ENCODE data around the gene TTC39C. TPM values are rescaled to one million over a fixed set of nuclear protein-coding genes. Genes with fewer than 3 reads are reported as not detected.

TTC39C gene
- total and polyA plus RNA-seq, 12 donors: 3.5 to 8.1 (median 5.2) TPM

GRCh38 chr18:24054130-24054529 lies 39.6 kb downstream of the TTC39C start:
- peaks cover 0 to 5% (median 0%) of the 10 kb centered on the region in 11 donors for H3K9me3 ChIP-seq
- 79 to 85% methylated on average over 4 of the region's 4 CpGs for WGBS, 2 donors
- H3K27me3 ChIP-seq: no peaks in the 10 kb centered on the region
- no peak overlapping the region for H3K27ac ChIP-seq
- intact Hi-C loops (cut with DNase I): no loop called here
- ATAC-seq (peak in 1 of 8 donors; percentile 42), DNase-seq (no peak)
- H3K36me3 ChIP-seq: no peaks in the 10 kb centered on the region
- H3K4me3 ChIP-seq: no peak overlapping the region
- no peak for TF ChIP-seq CTCF (IDR thresholded peaks at IDR 0.05)
- H3K4me1 ChIP-seq: peaks cover 0 to 29% (median 0%) of the 10 kb centered on the region in 9 donors

- Histone ChIP-seq H3K27me3 (no peaks in the 10 kb centered on the region), H3K9me3 (peaks cover 0 to 5% (median 0%) of the 10 kb centered on the region in 11 donors), H3K27ac (no peak overlapping the region), H3K4me1 (peaks cover 0 to 29% (median 0%) of the 10 kb centered on the region in 9 donors), H3K36me3 (no peaks in the 10 kb centered on the region), H3K4me3 (no peak overlapping the region)
- TF ChIP-seq CTCF (IDR thresholded peaks at IDR 0.05): no peak
- WGBS, 2 donors: 74 to 76% methylated on average over 3 of the region's 3 CpGs
- no peak for DNase-seq
- intact Hi-C loops (cut with DNase I): no loop called here
- ATAC-seq: no peak
Measured at GRCh38 chr18:24055009-24055804, 40.7 kb downstream of the TTC39C start.

GRCh38 chr18:24055878-24056277 lies 41.3 kb downstream of the TTC39C start:
- no peaks in the 10 kb centered on the region for H3K27me3 ChIP-seq
- WGBS, 2 donors: 61 to 62% methylated on average over 2 of the region's 2 CpGs
- H3K36me3 ChIP-seq: no peaks in the 10 kb centered on the region
- H3K9me3 ChIP-seq: peaks cover 0 to 5% (median 0%) of the 10 kb centered on the region in 11 donors
- intact Hi-C loops (cut with DNase I): no loop called here
- H3K4me1 ChIP-seq: peaks cover 0 to 29% (median 0%) of the 10 kb centered on the region in 9 donors
- H3K27ac ChIP-seq: no peak overlapping the region
- no peak for TF ChIP-seq CTCF (IDR thresholded peaks at IDR 0.05)
- DNase-seq (no peak), ATAC-seq (peak in 1 of 8 donors; percentile 12)
- no peak overlapping the region for H3K4me3 ChIP-seq

- no peak for TF ChIP-seq CTCF (IDR thresholded peaks at IDR 0.05)
- no peak for ATAC-seq
- Histone ChIP-seq H3K4me1 (peaks cover 0 to 29% (median 0%) of the 10 kb centered on the region in 9 donors), H3K4me3 (no peak overlapping the region), H3K27ac (no peak overlapping the region), H3K36me3 (no peaks in the 10 kb centered on the region), H3K9me3 (peaks cover 0 to 5% (median 0%) of the 10 kb centered on the region in 11 donors), H3K27me3 (no peaks in the 10 kb centered on the region)
- WGBS, 2 donors: 87 to 88% methylated on average over 2 of the region's 2 CpGs
- intact Hi-C loops (cut with DNase I): no loop called here
- no peak for DNase-seq
Measured at GRCh38 chr18:24056506-24056905, 42.0 kb downstream of the TTC39C start.

Data from heart right ventricle (tissue), 16 donors.